SU-DHL-6 (cell line): ENCODE measurements around the gene HOOK2.
"Not testable (repeated sequence)": the region's sequence is repeated elsewhere in the genome, so short reads cannot be mapped to it uniquely, and the experiment has no call there.

Source experiments
- H2AFZ ChIP-seq: fragments of 200-600 bp; sonication (generic); 2 replicates; pipeline ENCODE4 v1.6.1; 2014; ENCODE audit warnings: low read depth, mild to moderate bottlenecking, moderate library complexity, mixed read lengths, antibody characterized with exemption, low read length; ENCODE audit not compliant: severe bottlenecking
- H3F3A ChIP-seq: fragments of 200-600 bp; shearing (Covaris generic); 2 replicates; pipeline ENCODE4 v1.6.0; 2016; ENCODE audit warnings: antibody characterized with exemption, mild to moderate bottlenecking; ENCODE audit not compliant: insufficient read depth
- H3K27ac ChIP-seq: fragments of 200-600 bp; sonication (generic); 2 replicates; pipeline ENCODE4 v1.5.1; 2016; ENCODE audit warnings: low read depth, mild to moderate bottlenecking, low read length, moderate library complexity, mixed read lengths
- H3K27me3 ChIP-seq: fragments of 200-600 bp; sonication (generic), shearing (Covaris generic); 2 replicates; pipeline ENCODE4 v1.6.0; 2014; ENCODE audit warnings: mild to moderate bottlenecking, low read length
- H3K36me3 ChIP-seq: fragments of 200-600 bp; sonication (generic); 2 replicates; pipeline ENCODE4 v1.6.1; 2014; ENCODE audit warnings: mild to moderate bottlenecking, low read length, mixed read lengths
- H3K4me2 ChIP-seq: fragments of 300-600, 200-600 bp; shearing (Covaris generic), sonication (generic); 2 replicates; pipeline ENCODE4 v1.6.0; 2014; ENCODE audit warnings: low read length, low read depth, mild to moderate bottlenecking; ENCODE audit not compliant: poor library complexity, severe bottlenecking
- H3K4me3 ChIP-seq: fragments of 200-600 bp; sonication (generic); 2 replicates; pipeline ENCODE4 v1.5.1; 2014; ENCODE audit warnings: antibody characterized with exemption, low read length, mild to moderate bottlenecking, mixed read lengths; ENCODE audit not compliant: insufficient read depth, poor library complexity, severe bottlenecking
- H3K79me2 ChIP-seq: fragments of 200-600 bp; sonication (generic); 2 replicates; pipeline ENCODE4 v1.6.1; 2014; ENCODE audit warnings: mild to moderate bottlenecking, low read length, moderate library complexity; ENCODE audit not compliant: insufficient read depth
- H3K9ac ChIP-seq: fragments of 200-600 bp; sonication (generic); 2 replicates; pipeline ENCODE4 v1.7.0; 2014; ENCODE audit warnings: mild to moderate bottlenecking, low read length
- H3K9me2 ChIP-seq: fragments of 200-600 bp; sonication (generic); replicated peaks from 2 replicates; pipeline ENCODE4 v1.6.1; 2014; ENCODE audit warnings: low read length; ENCODE audit not compliant: insufficient read depth
- H3K9me3 ChIP-seq: fragments of 200-600 bp; sonication (generic); 2 replicates; pipeline ENCODE4 v1.6.1; 2014; ENCODE audit warnings: low read length, mixed read lengths; ENCODE audit not compliant: insufficient read depth
- H4K20me1 ChIP-seq: fragments of 200-600 bp; sonication (generic); 2 replicates; pipeline ENCODE4 v1.6.1; 2014; ENCODE audit warnings: low read depth, mild to moderate bottlenecking, antibody characterized with exemption, low read length, moderate library complexity, mixed read lengths
- CTCF ChIP-seq: fragments of 200-600 bp; sonication (generic); IDR thresholded peaks from one replicate; pipeline ENCODE4 v1.5.1; 2017; ENCODE audit warnings: antibody characterized with exemption, mild to moderate bottlenecking, low read length, moderate library complexity; ENCODE audit not compliant: insufficient read depth, poor library complexity, severe bottlenecking
- EZH2phosphoT487 ChIP-seq: fragments of 200-600 bp; sonication (generic), shearing (Covaris generic); conservative IDR thresholded peaks from 2 replicates; pipeline ENCODE4 v1.6.1; 2018; ENCODE audit warnings: mild to moderate bottlenecking, antibody characterized with exemption, low read length, moderate library complexity, mixed read lengths

HOOK2 gene

GRCh38 chr19:12774588-12775555 lies at the start of gene HOOK2:
HOOK2 (minus strand) TSS chr19:12775552; CDS start chr19:12775449, 103 bp downstream.
- H3K9me2 ChIP-seq = no peaks in the 10 kb centered on the region
- H4K20me1 ChIP-seq = no peaks in the 10 kb centered on the region
- H3K4me3 ChIP-seq = peak within 1 kb of the TSS; percentile 63
- no peaks in the 10 kb centered on the region for H3K36me3 ChIP-seq
- no peak within 1 kb of the TSS for H3K27ac ChIP-seq
- no peaks in the 10 kb centered on the region for H3K27me3 ChIP-seq
- TF ChIP-seq CTCF (no peak), EZH2phosphoT487 (no peak)
- no peaks in the 10 kb centered on the region for H3K79me2 ChIP-seq
- no peaks in the 10 kb centered on the region for H3F3A ChIP-seq
- peak within 1 kb of the TSS; percentile 53 for H3K9ac ChIP-seq
- H3K9me3 ChIP-seq = no peaks in the 10 kb centered on the region
- peak within 1 kb of the TSS; percentile 67 for H3K4me2 ChIP-seq
- H2AFZ ChIP-seq = peak within 1 kb of the TSS; percentile 78

GRCh38 chr19:12821761-12822160 lies 46.4 kb upstream of the HOOK2 start:
- Histone ChIP-seq H3K4me2 (no peak overlapping the region), H3K27ac (no peak overlapping the region), H3K36me3 (no peaks in the 10 kb centered on the region), H2AFZ (no peak overlapping the region), H3K9me2 (no peaks in the 10 kb centered on the region), H3F3A (no peaks in the 10 kb centered on the region), H3K9me3 (no peaks in the 10 kb centered on the region), H3K4me3 (no peak overlapping the region), H4K20me1 (no peaks in the 10 kb centered on the region), H3K79me2 (no peaks in the 10 kb centered on the region), H3K27me3 (no peaks in the 10 kb centered on the region), H3K9ac (no peak overlapping the region)
- TF ChIP-seq EZH2phosphoT487 = no peak
- no peak for TF ChIP-seq CTCF

GRCh38 chr19:12817810-12818209 lies 42.5 kb upstream of the HOOK2 start:
- not testable (repeated sequence) for H3F3A ChIP-seq, H3K79me2 ChIP-seq, H3K27me3 ChIP-seq, H3K4me3 ChIP-seq, H3K9me3 ChIP-seq, H4K20me1 ChIP-seq, H3K4me2 ChIP-seq, H3K9me2 ChIP-seq, H3K36me3 ChIP-seq, H3K9ac ChIP-seq, H3K27ac ChIP-seq, H2AFZ ChIP-seq

GRCh38 chr19:12817188-12817587 lies 41.8 kb upstream of the HOOK2 start:
- H3K36me3 ChIP-seq, H3K79me2 ChIP-seq, H3K27me3 ChIP-seq: not testable (repeated sequence)

More at GRCh38 chr19:12817188-12817587, 41.8 kb upstream of the HOOK2 start:
- not testable (repeated sequence) for H3K9me2 ChIP-seq, H3K4me2 ChIP-seq, H2AFZ ChIP-seq, H4K20me1 ChIP-seq, H3K27ac ChIP-seq, H3K4me3 ChIP-seq, H3K9me3 ChIP-seq, H3F3A ChIP-seq, H3K9ac ChIP-seq
